Astrocyte of the spinal cord (primary cell): ENCODE results near the gene GDPD3.
"Not testable (repeated sequence)": the region's sequence is repeated elsewhere in the genome, so short reads cannot be mapped to it uniquely, and the experiment has no call there.

Experiments used
- DNase-seq: peaks from one replicate; pipeline ENCODE4 v3.0.0; 2011; ENCODE audit warnings: low read depth, low spot score
- H3K4me3 ChIP-seq: 2 replicates; pipeline ENCODE4 v1.5.1; 2011; ENCODE audit warnings: low read depth, mild to moderate bottlenecking, low read length, moderate library complexity
- CTCF ChIP-seq: IDR thresholded peaks from 2 replicates; pipeline ENCODE4 v1.5.1; 2012; ENCODE audit warnings: low read depth, mild to moderate bottlenecking, low read length, inconsistent platforms
- in situ Hi-C: cut with HindIII; loops from 2 replicates; pipeline ENCODE4 v1.10.0; 2017; ENCODE audit warnings: low sequenced_read_pairs

GDPD3 gene

GRCh38 chr16:30117768-30118167 lies 4.4 kb upstream of the GDPD3 start:
- no peak for DNase-seq
- in situ Hi-C loops = no loop called here
- TF ChIP-seq CTCF = no peak
- no peak overlapping the region for H3K4me3 ChIP-seq

GRCh38 chr16:30116291-30117207 lies 3.2 kb upstream of the GDPD3 start:
- DNase-seq = no peak
- TF ChIP-seq CTCF = no peak
- in situ Hi-C loops = no loop called here
- H3K4me3 ChIP-seq = no peak overlapping the region

- TF ChIP-seq CTCF = no peak
- no peak for DNase-seq
- H3K4me3 ChIP-seq = no peak overlapping the region
- in situ Hi-C loops = no loop called here
Observed at GRCh38 chr16:30115238-30115637, 1.9 kb upstream of the GDPD3 start.

GRCh38 chr16:30114833-30115232 lies 1.5 kb upstream of the GDPD3 start:
- DNase-seq, in situ Hi-C loops, H3K4me3 ChIP-seq: not testable (repeated sequence)

- no peak for TF ChIP-seq CTCF
- DNase-seq = no peak
- in situ Hi-C loops = no loop called here
- H3K4me3 ChIP-seq = no peak overlapping the region
Observed at GRCh38 chr16:30114411-30114810, 1.1 kb upstream of the GDPD3 start.

GRCh38 chr16:30113711-30114333 lies 485 bp upstream of the GDPD3 start:
- no peak for DNase-seq
- TF ChIP-seq CTCF = no peak
- in situ Hi-C loops = no loop called here
- no peak overlapping the region for H3K4me3 ChIP-seq
